HL-60/S4 treated with phorbol 12-myristate 13-acetate at 8.2 ng/mL for 4 days and 3 days (cell line): ENCODE measurements around the gene CCDC185.

ENCODE experiments used
- in situ Hi-C: fragments of 300-500 bp; cut with MboI; formaldehyde crosslinking; loops from 2 replicates; pipeline ENCODE4 v1.15.0; 2022; ENCODE audit warnings: low sequenced_read_pairs

Gene CCDC185

DNA sequence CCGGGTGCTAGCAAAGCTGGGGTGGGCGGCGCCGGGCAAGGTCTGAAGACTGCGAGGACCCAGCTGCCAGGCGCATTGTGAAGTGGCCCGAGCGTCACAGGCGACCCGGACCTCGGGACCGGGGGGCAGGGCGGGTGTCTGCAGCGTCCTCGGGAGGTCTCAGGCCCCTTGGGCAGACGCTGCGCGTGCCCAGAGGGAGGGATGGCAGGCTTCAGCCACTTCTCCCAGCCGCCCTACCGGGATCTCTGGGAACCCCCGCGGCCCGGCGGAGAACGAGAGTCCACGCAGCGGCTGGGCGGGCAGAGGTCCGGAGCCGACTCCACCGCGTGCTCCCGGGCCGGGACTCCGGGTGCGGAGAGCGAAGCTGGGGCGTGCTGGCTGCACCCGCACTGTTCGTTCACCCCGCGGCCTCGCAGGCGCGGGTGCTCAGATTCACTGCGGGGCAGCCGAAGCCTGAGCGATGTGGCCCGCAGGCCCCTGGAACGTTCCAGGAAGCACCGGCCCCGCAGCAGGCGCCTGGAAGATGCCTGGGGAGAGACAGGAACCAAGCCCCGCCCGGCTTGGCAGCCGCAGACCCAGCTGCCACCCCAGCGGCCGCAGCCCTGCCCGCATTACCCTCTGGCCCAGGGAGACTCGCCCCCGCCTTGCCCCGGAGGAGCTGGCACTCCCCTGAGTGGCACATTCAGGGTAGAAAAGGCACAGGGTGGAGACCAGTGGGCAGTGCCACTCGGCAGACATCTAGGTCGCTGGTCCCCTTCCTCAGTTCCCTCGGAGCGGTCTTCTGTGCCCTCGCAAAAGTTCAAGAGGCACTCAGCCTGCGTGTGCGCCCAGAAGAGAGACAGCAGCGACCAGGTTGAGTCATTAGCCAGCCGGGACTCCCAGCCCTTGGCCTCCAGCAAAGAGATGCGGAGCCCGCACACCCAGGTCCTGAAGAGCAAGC lies at the start of gene CCDC185:
Gene CCDC185 (plus strand): TSS at position 141 of the 940 bp plus-strand sequence. CDS start 61 bp downstream, at position 202.
- in situ Hi-C loops = no loop called here

DNA sequence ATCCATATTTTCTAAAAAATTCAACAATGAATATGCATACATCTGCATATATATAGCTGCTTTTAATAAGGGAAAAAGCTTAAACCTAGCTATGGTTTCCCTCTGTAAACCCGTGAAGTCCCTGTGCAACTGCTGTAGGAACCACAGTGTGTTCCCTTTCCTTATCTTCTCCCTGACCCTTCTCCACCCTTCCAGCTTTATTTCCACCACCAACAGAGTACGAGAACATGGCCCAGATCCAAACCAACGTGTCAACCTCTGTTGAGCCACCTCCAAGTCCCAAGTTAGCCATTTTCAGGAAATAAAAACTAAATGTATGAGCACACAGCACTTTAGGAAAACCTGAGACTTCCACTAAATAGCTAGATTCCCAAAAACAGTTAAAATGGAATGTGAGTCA lies 49.5 kb upstream of the CCDC185 start:
- in situ Hi-C loops = no loop called here

DNA sequence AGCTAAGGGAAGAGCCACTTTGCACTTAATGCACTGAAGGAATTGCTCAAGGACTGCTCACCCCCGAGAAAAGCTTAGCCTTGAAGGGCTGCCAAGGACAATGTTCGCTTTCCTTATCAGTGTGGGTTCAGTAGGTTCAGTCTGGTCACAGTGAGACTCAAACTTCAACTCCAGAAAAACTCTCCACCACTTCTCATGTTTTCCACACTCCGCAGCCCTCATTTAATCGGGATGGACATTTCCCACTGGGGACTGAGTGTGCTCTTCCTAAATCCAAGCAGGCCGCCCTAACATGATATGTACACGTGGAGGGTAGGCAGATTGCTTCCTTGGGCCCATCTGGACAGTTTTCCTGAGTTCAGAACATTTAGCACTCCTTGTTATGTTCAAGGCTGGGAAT lies 48.7 kb upstream of the CCDC185 start:
- in situ Hi-C loops = no loop called here

DNA sequence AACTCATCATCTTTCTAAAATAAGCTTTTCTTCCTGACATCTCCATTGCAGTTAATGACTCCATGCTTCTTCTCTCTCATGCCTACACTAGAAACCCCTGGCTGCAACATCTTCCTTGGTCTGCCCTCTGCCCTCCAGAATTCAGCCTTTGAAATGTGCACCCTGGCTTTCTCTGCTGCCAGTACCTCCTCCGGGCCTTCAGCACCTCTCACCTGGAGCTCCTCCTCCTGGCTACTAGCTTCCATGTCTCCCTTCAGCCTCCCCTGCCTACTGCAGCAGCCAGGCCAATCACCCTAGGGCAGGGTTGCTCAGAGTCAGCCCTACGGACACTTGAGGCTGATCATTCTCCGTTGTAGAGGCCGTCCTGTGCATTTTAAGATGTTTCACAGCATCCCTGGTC lies 47.5 kb upstream of the CCDC185 start:
- in situ Hi-C loops = no loop called here

GRCh38 chr1:223346311-223346710 lies 46.9 kb upstream of the CCDC185 start:
- in situ Hi-C loops = no loop called here

DNA sequence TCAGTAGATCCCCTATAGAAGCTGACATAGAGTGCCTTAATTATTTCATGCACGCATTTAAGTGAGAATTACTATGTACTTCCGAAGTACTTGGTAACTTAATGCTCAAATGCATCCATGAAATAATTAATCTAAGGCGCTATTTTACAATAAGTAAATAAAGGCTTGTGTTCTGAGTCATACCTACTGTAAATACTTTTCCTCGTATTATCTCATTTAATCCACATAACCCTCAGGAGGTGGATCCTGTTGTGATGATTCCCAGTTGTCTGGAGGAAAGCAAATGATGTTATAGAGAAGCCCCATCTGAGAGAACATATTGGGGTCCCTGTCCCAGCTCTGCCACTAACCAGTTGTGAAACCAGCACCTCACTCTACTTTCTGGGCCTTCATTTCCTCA lies 45.6 kb upstream of the CCDC185 start:
- in situ Hi-C loops = no loop called here

DNA sequence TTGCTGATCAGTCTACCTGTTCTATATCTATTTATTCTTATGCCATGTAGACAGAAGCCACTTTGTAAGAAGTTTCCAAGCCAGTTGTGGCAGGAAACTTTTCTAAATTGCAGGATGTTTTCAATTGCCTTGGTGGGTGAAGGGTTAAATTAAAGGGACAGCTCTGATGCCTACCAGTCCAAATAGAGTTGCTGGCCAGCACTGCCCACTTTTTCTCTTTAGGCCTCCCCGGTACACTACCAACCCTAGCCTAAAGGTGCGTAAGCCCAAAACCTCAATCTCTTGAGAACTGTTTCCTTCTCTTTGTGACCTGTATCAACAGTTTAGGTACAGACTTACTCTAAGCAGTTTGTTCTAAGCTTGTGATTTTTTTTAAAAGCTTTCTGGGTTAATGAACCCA lies 44.8 kb upstream of the CCDC185 start:
- in situ Hi-C loops = no loop called here

- in situ Hi-C loops = no loop called here
Observed at GRCh38 chr1:223349241-223349640, 44.0 kb upstream of the CCDC185 start.

- in situ Hi-C loops = no loop called here
Observed at GRCh38 chr1:223350361-223350908, 42.8 kb upstream of the CCDC185 start.

DNA sequence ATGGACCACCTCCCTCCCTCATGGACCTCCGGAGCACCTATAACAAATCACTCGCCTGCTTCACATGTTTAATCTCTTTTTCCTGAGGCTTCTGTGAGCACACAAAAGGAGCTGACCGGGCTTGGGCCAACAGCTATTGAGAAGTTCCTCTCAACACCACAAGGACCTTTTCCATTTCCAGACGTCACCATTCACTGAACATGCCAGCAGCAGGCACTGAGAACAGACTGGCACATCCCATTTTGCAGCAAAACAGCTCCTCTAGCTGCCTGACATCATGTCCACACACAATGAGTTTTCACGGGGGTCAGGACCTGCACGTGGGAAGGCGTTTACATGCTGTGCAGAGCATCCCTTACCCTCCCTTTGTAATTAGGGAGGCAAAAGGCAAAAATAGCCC lies 40.3 kb upstream of the CCDC185 start:
- in situ Hi-C loops = no loop called here

DNA sequence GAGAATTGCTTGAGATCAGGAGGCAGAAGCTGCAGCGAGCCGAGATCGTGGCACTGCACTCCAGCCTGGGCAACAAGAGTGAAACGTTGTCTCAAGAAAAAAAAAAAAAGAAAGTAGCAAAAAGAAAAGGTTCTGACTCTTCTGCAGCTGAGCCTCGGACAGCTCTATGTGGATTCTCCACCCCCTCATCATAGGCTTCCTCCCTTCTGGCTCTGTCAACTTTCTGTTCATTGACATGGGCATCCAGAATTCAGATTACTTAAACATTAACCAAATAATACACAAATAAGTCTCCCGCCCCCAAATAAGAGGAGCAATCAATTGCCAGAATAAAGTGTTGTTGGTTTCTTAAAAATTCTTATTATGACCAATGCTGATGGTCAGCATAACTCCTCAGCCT lies 39.3 kb upstream of the CCDC185 start:
- in situ Hi-C loops = no loop called here

GRCh38 chr1:223355699-223356098 lies 37.5 kb upstream of the CCDC185 start:
- in situ Hi-C loops = no loop called here

DNA sequence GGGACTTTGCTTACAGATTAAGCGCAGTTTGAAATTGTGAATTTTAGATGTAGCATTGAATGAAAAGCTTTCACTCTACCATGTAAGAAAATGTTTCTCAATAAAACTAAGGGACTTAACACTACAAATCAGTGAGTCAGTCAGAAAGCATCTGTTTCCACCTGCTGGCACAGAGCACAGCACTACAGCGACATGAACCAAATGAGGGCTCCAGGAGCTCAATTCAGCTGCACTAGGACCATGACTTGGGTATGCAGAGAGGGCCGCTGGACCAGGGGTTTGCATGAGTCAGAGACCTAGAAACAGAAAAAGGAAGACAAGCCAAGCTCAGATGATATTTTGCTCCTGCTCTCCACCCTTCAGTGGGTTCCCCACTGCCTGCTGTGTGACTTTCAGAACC lies 34.4 kb upstream of the CCDC185 start:
- in situ Hi-C loops = no loop called here

DNA sequence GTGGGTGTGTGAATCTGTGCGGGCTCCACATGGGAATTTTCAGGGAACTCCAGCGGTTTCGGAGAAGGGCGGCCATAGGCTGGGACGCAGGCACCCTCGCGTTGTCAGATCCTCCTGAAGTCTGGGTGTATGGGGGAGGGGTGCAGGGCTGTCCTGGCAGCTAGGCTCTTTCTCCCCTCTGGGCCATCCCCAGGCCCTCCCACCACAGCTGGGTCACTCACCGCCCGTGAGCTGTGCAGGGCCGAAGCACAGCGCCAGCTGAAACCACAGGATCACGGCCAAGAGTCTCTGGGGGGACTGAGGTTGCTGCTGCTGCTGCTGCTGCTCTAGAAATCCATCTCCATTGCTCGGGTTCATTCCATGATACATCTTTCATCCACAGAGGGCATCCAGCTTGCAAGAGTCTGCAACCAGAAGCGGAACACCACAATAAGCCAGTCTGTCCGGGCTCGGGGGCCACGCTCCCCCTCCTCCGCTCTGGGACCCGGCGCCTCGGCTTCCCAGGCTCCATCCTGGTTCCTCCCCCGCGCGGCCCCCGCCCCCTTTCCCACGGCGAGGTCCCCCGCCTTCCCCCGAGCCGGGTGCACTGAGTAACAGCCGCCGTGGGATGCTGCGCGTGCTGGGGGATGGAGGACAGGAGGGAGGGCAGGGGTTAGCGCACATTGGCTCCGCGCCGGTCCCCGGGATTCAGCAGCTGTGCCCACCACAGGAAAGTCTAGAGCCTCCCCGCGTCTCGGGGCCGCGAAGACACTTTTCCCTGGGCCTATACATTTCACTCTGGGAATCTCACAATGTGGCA lies 30.0 kb upstream of the CCDC185 start:
- in situ Hi-C loops = no loop called here

DNA sequence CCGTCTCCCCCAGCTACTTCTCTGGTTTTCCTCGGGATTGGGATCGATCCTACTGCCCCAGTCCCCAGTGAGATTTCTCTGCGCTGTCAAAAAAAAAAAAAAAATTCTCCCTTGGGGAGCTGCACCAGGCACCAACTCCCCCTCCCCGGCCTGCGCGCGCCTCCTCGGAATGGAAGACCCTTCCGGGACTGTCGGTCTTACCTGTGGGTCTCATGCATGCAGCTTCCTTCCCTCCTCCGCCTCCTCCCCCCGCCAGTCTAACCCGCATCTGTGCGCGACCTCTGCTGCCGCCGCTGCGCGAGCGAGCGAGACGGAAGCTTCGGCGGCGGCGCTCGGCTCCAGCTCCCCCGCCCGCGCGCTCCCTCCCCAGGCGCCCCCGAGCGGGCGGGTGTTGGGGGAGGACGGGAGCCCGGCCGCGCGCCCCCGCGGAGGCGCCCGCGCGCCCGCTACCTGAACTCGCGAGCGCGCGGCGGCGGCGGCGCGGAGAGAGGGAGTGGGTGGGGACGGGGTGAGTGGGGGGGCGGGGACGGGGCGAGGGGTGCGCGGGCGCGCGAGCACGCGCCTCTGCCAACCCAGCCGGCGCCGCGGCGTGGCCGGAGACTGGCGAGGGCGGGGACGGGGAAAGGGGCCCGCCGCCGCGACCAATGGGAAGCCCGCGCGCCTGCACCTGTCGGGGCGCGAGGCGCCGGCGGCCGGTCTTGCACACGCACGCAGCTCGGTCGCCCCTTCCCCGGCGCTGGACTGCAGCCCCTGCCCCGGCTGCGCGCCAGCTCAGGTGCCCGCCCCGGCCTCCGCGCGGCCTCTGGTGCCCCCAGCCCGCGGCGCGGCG lies 29.1 kb upstream of the CCDC185 start, which contains the start of gene SUSD4:
Gene SUSD4 (minus strand): TSS at position 321 of the 829 bp plus-strand sequence. CDS start 751 bp downstream, outside the sequence.
- in situ Hi-C loops = no loop called here

- in situ Hi-C loops = no loop called here
Observed at GRCh38 chr1:223364685-223365382, 28.4 kb upstream of the CCDC185 start.

DNA sequence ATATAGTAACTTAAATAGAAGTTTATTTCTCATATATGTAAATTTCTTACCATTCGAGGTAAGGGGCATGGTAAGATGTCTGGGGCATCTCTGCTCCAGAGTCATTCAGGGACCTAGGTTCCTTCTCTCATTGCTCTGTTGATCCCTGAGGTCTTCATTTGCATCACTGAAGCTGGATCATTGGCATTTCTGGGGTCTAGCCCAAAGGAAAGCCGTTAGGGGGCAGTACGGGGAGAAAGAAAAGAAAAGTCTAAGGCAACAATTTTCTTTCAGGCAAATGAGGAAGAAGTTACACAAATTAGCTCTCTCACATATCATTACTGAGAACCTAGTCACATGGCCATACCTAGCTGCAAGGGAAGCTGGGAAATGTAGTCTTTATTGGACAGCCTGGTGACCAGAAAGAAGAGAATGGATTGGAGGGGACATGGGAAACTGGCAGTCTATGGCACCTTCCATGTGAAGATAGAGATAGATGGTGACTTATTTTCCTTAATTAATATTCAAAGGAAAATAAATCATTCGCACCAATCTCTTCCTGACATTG lies 19.1 kb upstream of the CCDC185 start:
- in situ Hi-C loops = no loop called here

DNA sequence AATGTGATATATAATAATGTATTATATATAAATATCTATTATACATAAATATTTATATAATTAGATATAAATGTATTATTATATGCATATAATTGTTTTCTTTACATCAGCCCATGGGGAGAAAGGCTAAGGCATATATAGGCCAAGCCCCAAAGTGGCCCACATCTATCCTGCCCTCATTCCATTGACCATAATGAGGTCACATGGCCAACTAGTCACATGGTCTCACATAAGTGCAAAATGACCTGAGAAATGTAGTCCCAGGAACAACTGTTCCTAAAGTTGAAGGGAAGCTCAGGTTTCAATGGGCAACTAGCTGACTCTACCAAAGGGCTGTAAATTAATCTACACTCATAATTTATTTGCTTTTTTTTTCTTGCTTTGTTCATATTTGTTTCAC lies 14.5 kb upstream of the CCDC185 start:
- in situ Hi-C loops = no loop called here

- in situ Hi-C loops = no loop called here
Observed at GRCh38 chr1:223386013-223386412, 7.2 kb upstream of the CCDC185 start.

GRCh38 chr1:223390618-223391017 lies 2.6 kb upstream of the CCDC185 start:
- in situ Hi-C loops = no loop called here
